CD4-positive, alpha-beta T cell treated with Interleukin-12 subunit alpha and Interleukin-12 subunit beta, for 1 hour (primary cell): ENCODE measurements around the gene KIAA0930.
"Not testable (repeated sequence)": the region's sequence is repeated elsewhere in the genome, so short reads cannot be mapped to it uniquely, and the experiment has no call there.

Source experiments
- DNase-seq: peaks from one replicate; pipeline ENCODE4 v3.0.0-alpha.2; 2020

KIAA0930 gene

GRCh38 chr22:45262931-45263462, 22.3 kb upstream of the KIAA0930 start:
- no peak for DNase-seq

GRCh38 chr22:45262195-45262930, 21.7 kb upstream of the KIAA0930 start:
- DNase-seq = no peak

- DNase-seq = no peak
Measured at GRCh38 chr22:45261407-45262088, 20.9 kb upstream of the KIAA0930 start.

- not testable (repeated sequence) for DNase-seq
Measured at GRCh38 chr22:45260395-45260759, 19.7 kb upstream of the KIAA0930 start.

GRCh38 chr22:45259754-45260394, 19.2 kb upstream of the KIAA0930 start:
- DNase-seq = no peak

GRCh38 chr22:45257941-45258340, 17.2 kb upstream of the KIAA0930 start:
- DNase-seq = not testable (repeated sequence)

GRCh38 chr22:45254789-45255278, 14.1 kb upstream of the KIAA0930 start:
- no peak for DNase-seq

- no peak for DNase-seq
Measured at GRCh38 chr22:45254388-45254787, 13.7 kb upstream of the KIAA0930 start.

GRCh38 chr22:45253039-45253641, 12.4 kb upstream of the KIAA0930 start:
- DNase-seq = no peak

- DNase-seq = no peak
Measured at GRCh38 chr22:45251825-45252224, 11.1 kb upstream of the KIAA0930 start.

- DNase-seq = no peak
Measured at GRCh38 chr22:45248832-45249561, 8.3 kb upstream of the KIAA0930 start.

- DNase-seq = no peak
Measured at GRCh38 chr22:45246060-45246985, 5.6 kb upstream of the KIAA0930 start.

- no peak for DNase-seq
Measured at GRCh38 chr22:45244916-45245315, 4.2 kb upstream of the KIAA0930 start.

GRCh38 chr22:45242778-45243191, 2.1 kb upstream of the KIAA0930 start:
- DNase-seq = no peak

- no peak for DNase-seq
Measured at GRCh38 chr22:45240104-45240809, 437 bp downstream of the KIAA0930 start.

GRCh38 chr22:45239681-45240051, 1.0 kb downstream of the KIAA0930 start:
- no peak for DNase-seq

- DNase-seq = no peak
Measured at GRCh38 chr22:45238957-45239680, 1.6 kb downstream of the KIAA0930 start.

GRCh38 chr22:45238076-45238956, 2.4 kb downstream of the KIAA0930 start:
- no peak for DNase-seq
